ENCODE measurements around the gene INPP5D. TPM values are rescaled to one million over a fixed set of nuclear protein-coding genes. Genes with fewer than 3 reads are reported as not detected.

INPP5D gene
- total and polyA plus RNA-seq, 7 experiments from 2014 or later = 41.0 to 232 (median 122) TPM

- Mint-ChIP-seq H3K36me3 (peaks cover 0 to 26% (median 8%) of the 10 kb centered on the region in 5 donors), H3K4me3 (peak overlapping the region; percentile 86 to 96 (median 92)), H3K9me3 (no peaks in the 10 kb centered on the region), H3K27me3 (no peaks in the 10 kb centered on the region), H3K4me1 (peaks cover 47 to 80% (median 70%) of the 10 kb centered on the region in 7 donors), H3K27ac (peak overlapping the region; percentile 87 to 98 (median 93))
- H3K27ac ChIP-seq (ENCODE audit: low read depth, low read length) = peak overlapping the region; percentile 81
- peak overlapping the region; percentile 57 for H3K4me3 ChIP-seq (ENCODE audit: low read length)
- no peaks in the 10 kb centered on the region for H3K27me3 ChIP-seq (ENCODE audit: control insufficient read depth in 2 of 2, insufficient read depth in 2 of 2, low read length in 2 of 2)
- H3K9me3 ChIP-seq (ENCODE audit: control insufficient read depth in 2 of 3, low read length in 3 of 3) = no peaks in the 10 kb centered on the region
- CTCF ChIA-PET = interaction anchor here (0.6 to 2.7 kb wide), 11 partner anchors 17 to 705 kb away, joined by 3 to 13 read pairs (median 4); no protein-coding TSS in a partner anchor
- peaks cover 0 to 15% (median 0%) of the 10 kb centered on the region in 3 experiments for H3K36me3 ChIP-seq (ENCODE audit: control insufficient read depth in 2 of 3, insufficient read depth in 3 of 3, low read length in 3 of 3)
- POLR2A ChIA-PET = interaction anchor here (0.8 to 6.8 kb wide), 8 partner anchors 11 to 190 kb away, joined by 3 to 46 read pairs (median 8); partner anchors contain the start of gene INPP5D
- peaks cover 36 to 50% of the 10 kb centered on the region in 2 donors for H3K4me1 ChIP-seq (ENCODE audit: control insufficient read depth in 2 of 2, insufficient read depth in 2 of 2, low read length in 2 of 2)
- intact Hi-C loops (cut with micrococcal nuclease) = loop anchor here (1.0 to 5.0 kb wide), 23 partner anchors 17 to 1789 kb away; partner anchors contain the start of genes EIF4E2 (in 2 of the 2), INPP5D (in 2 of the 2), PDE6D (in 2 of the 2) and TIGD1 (in 2 of the 2)
- DNase-seq = no peak
- no peak for ATAC-seq
These were observed 190.8 kb downstream of the INPP5D start for GRCh38 chr2:233250985-233251305.

- CTCF ChIA-PET = interaction anchor here (0.6 to 2.7 kb wide), 14 partner anchors 12 to 706 kb away, joined by 3 to 13 read pairs (median 4); no protein-coding TSS in a partner anchor
- Mint-ChIP-seq H3K27me3 (no peaks in the 10 kb centered on the region), H3K4me3 (peak within 1 kb of the TSS; percentile 86 to 96 (median 92)), H3K9me3 (no peaks in the 10 kb centered on the region), H3K36me3 (peaks cover 0 to 28% (median 11%) of the 10 kb centered on the region in 5 donors), H3K4me1 (peaks cover 47 to 81% (median 74%) of the 10 kb centered on the region in 7 donors), H3K27ac (peak within 1 kb of the TSS; percentile 89 to 98 (median 93))
- Histone ChIP-seq H3K4me3 (ENCODE audit: low read length) (peak within 1 kb of the TSS; percentile 80), H3K9me3 (ENCODE audit: control insufficient read depth in 2 of 3, low read length in 3 of 3) (no peaks in the 10 kb centered on the region), H3K27me3 (ENCODE audit: control insufficient read depth in 2 of 2, insufficient read depth in 2 of 2, low read length in 2 of 2) (no peaks in the 10 kb centered on the region), H3K4me1 (ENCODE audit: control insufficient read depth in 2 of 2, insufficient read depth in 2 of 2, low read length in 2 of 2) (peaks cover 36 to 50% of the 10 kb centered on the region in 2 donors), H3K27ac (ENCODE audit: low read depth, low read length) (peak within 1 kb of the TSS; percentile 81), H3K36me3 (ENCODE audit: control insufficient read depth in 2 of 3, insufficient read depth in 3 of 3, low read length in 3 of 3) (peaks cover 0 to 20% (median 0%) of the 10 kb centered on the region in 3 experiments)
- peak; percentile 99 for ATAC-seq
- DNase-seq = peak; percentile 85 to 96 (median 95)
- POLR2A ChIA-PET = interaction anchor here (0.6 to 6.8 kb wide), 10 partner anchors 10 to 701 kb away, joined by 3 to 46 read pairs (median 4); partner anchors contain the start of genes INPP5D and TIGD1
- intact Hi-C loops (cut with micrococcal nuclease) = loop anchor here (1.0 to 5.0 kb wide), 23 partner anchors 17 to 1789 kb away; partner anchors contain the start of genes EIF4E2 (in 2 of the 2), INPP5D (in 2 of the 2), PDE6D (in 2 of the 2) and TIGD1 (in 2 of the 2)
These were observed 191.4 kb downstream of the INPP5D start, which contains the start of gene ATG16L1 for GRCh38 chr2:233251306-233252116. ATG16L1 (plus strand) TSS chr2:233251673; CDS start chr2:233251828, 155 bp downstream.

GRCh38 chr2:233252227-233252626 is 192.1 kb downstream of the INPP5D start:
- CTCF ChIA-PET = interaction anchor here (0.6 to 2.7 kb wide), 5 partner anchors 11 to 399 kb away, joined by 3 to 13 read pairs (median 4); no protein-coding TSS in a partner anchor
- ATAC-seq = no peak
- H3K4me1 Mint-ChIP-seq = peaks cover 45 to 78% (median 71%) of the 10 kb centered on the region in 7 donors
- no peaks in the 10 kb centered on the region for H3K27me3 Mint-ChIP-seq
- no peaks in the 10 kb centered on the region for H3K9me3 Mint-ChIP-seq
- no peak for DNase-seq
- H3K4me3 ChIP-seq (ENCODE audit: low read length) = peak overlapping the region; percentile 80
- intact Hi-C loops (cut with micrococcal nuclease) = loop anchor here (5.0 kb wide), 7 partner anchors 45 to 1790 kb away; partner anchors contain the start of genes NCL (in 1 of the 2), PDE6D (in 1 of the 2) and UGT1A5 (in 1 of the 2)
- peak overlapping the region; percentile 81 for H3K27ac ChIP-seq (ENCODE audit: low read depth, low read length)
- peaks cover 0 to 28% (median 0%) of the 10 kb centered on the region in 3 experiments for H3K36me3 ChIP-seq (ENCODE audit: control insufficient read depth in 2 of 3, insufficient read depth in 3 of 3, low read length in 3 of 3)
- peak overlapping the region; percentile 87 to 96 (median 91) for H3K27ac Mint-ChIP-seq
- H3K4me3 Mint-ChIP-seq = peak overlapping the region; percentile 86 to 96 (median 92)
- no peaks in the 10 kb centered on the region for H3K9me3 ChIP-seq (ENCODE audit: control insufficient read depth in 2 of 3, low read length in 3 of 3)
- POLR2A ChIA-PET = interaction anchor here (0.8 to 6.8 kb wide), 4 partner anchors 9 to 104 kb away, joined by 3 to 46 read pairs (median 21); no protein-coding TSS in a partner anchor
- no peaks in the 10 kb centered on the region for H3K27me3 ChIP-seq (ENCODE audit: control insufficient read depth in 2 of 2, insufficient read depth in 2 of 2, low read length in 2 of 2)
- H3K36me3 Mint-ChIP-seq = peaks cover 0 to 28% (median 11%) of the 10 kb centered on the region in 5 donors
- peaks cover 33 to 47% of the 10 kb centered on the region in 2 donors for H3K4me1 ChIP-seq (ENCODE audit: control insufficient read depth in 2 of 2, insufficient read depth in 2 of 2, low read length in 2 of 2)

GRCh38 chr2:233255151-233255550 is 195.0 kb downstream of the INPP5D start:
- Mint-ChIP-seq H3K4me1 (peaks cover 41 to 80% (median 71%) of the 10 kb centered on the region in 7 donors), H3K4me3 (peak overlapping the region; percentile 34 to 78 (median 51)), H3K27ac (peak overlapping the region; percentile 23 to 83 (median 59)), H3K36me3 (peaks cover 5 to 44% (median 33%) of the 10 kb centered on the region in 5 donors), H3K9me3 (peaks cover 0 to 1% (median 0%) of the 10 kb centered on the region in 11 donors), H3K27me3 (no peaks in the 10 kb centered on the region)
- H3K27ac ChIP-seq (ENCODE audit: low read depth, low read length) = no peak overlapping the region
- intact Hi-C loops (cut with micrococcal nuclease) = no loop called here
- ATAC-seq = no peak
- H3K4me1 ChIP-seq (ENCODE audit: control insufficient read depth in 2 of 2, insufficient read depth in 2 of 2, low read length in 2 of 2) = peaks cover 39 to 40% of the 10 kb centered on the region in 2 donors
- no peak overlapping the region for H3K4me3 ChIP-seq (ENCODE audit: low read length)
- POLR2A ChIA-PET = interaction anchor here (2.9 to 6.8 kb wide), 3 partner anchors 9 to 13 kb away, joined by 8 to 46 read pairs (median 38); no protein-coding TSS in a partner anchor
- CTCF ChIA-PET = interaction anchor here (2.5 kb wide), 1 partner anchor 13 kb away, joined by 18 read pairs; no protein-coding TSS in a partner anchor
- no peaks in the 10 kb centered on the region for H3K9me3 ChIP-seq (ENCODE audit: control insufficient read depth in 2 of 3, low read length in 3 of 3)
- no peaks in the 10 kb centered on the region for H3K27me3 ChIP-seq (ENCODE audit: control insufficient read depth in 2 of 2, insufficient read depth in 2 of 2, low read length in 2 of 2)
- DNase-seq = no peak
- H3K36me3 ChIP-seq (ENCODE audit: control insufficient read depth in 2 of 3, insufficient read depth in 3 of 3, low read length in 3 of 3) = peaks cover 3 to 55% (median 22%) of the 10 kb centered on the region in 3 experiments

- Mint-ChIP-seq H3K36me3 (peaks cover 5 to 44% (median 36%) of the 10 kb centered on the region in 5 donors), H3K4me3 (peak overlapping the region in 2 of 10 donors; percentile 53), H3K27me3 (no peaks in the 10 kb centered on the region), H3K27ac (peak overlapping the region in 2 of 9 donors; percentile 59 to 67), H3K4me1 (peaks cover 32 to 80% (median 68%) of the 10 kb centered on the region in 7 donors), H3K9me3 (peaks cover 0 to 1% (median 0%) of the 10 kb centered on the region in 11 donors)
- intact Hi-C loops (cut with micrococcal nuclease) = no loop called here
- H3K27ac ChIP-seq (ENCODE audit: low read depth, low read length) = no peak overlapping the region
- ATAC-seq = no peak
- no peaks in the 10 kb centered on the region for H3K27me3 ChIP-seq (ENCODE audit: control insufficient read depth in 2 of 2, insufficient read depth in 2 of 2, low read length in 2 of 2)
- POLR2A ChIA-PET = interaction anchor here (0.6 to 2.9 kb wide), 2 partner anchors 12 to 95 kb away, joined by 3 to 8 read pairs; no protein-coding TSS in a partner anchor
- H3K9me3 ChIP-seq (ENCODE audit: control insufficient read depth in 2 of 3, low read length in 3 of 3) = no peaks in the 10 kb centered on the region
- H3K4me1 ChIP-seq (ENCODE audit: control insufficient read depth in 2 of 2, insufficient read depth in 2 of 2, low read length in 2 of 2) = peaks cover 32 to 35% of the 10 kb centered on the region in 2 donors
- no peak for DNase-seq
- CTCF ChIA-PET = no interaction called here
- H3K36me3 ChIP-seq (ENCODE audit: control insufficient read depth in 2 of 3, insufficient read depth in 3 of 3, low read length in 3 of 3) = peaks cover 3 to 64% (median 29%) of the 10 kb centered on the region in 3 experiments
- H3K4me3 ChIP-seq (ENCODE audit: low read length) = no peak overlapping the region
These were observed 195.9 kb downstream of the INPP5D start for GRCh38 chr2:233256048-233256447.

All from naive thymus-derived CD4-positive, alpha-beta T cell (primary cell).